GM10248 (cell line): ENCODE measurements around the gene MYLK.

Experiments
- CTCF ChIA-PET: fragments of 300-600 bp; sonication (Branson Sonifier 250); formaldehyde crosslinking; extraction: SDS; loops from one replicate; lab custom pipeline; 2021; ENCODE audit warnings: antibody characterized with exemption; lab: Yijun Ruan, JAX
- POLR2A ChIA-PET: fragments of 350-650 bp; sonication (Branson Sonifier 250); formaldehyde crosslinking; extraction: SDS; loops from one replicate; lab custom pipeline; 2020; ENCODE audit warnings: antibody characterized with exemption; lab: Yijun Ruan, JAX
- DNase-seq: peaks from one replicate; pipeline ENCODE4 v3.0.0; 2012; ENCODE audit errors: extremely low spot score
- TF ChIP-seq, protein P1 (sequence below): IDR thresholded peaks from 2 replicates; pipeline ENCODE4 v1.5.1; 2012; ENCODE audit warnings: mild to moderate bottlenecking, low read depth; ENCODE audit errors: extremely low read depth, missing control alignments, control extremely low read depth

The MYLK gene

GRCh38 chr3:123623346-123623880, 260.7 kb downstream of the MYLK start:
- TF ChIP-seq, protein P1, sequence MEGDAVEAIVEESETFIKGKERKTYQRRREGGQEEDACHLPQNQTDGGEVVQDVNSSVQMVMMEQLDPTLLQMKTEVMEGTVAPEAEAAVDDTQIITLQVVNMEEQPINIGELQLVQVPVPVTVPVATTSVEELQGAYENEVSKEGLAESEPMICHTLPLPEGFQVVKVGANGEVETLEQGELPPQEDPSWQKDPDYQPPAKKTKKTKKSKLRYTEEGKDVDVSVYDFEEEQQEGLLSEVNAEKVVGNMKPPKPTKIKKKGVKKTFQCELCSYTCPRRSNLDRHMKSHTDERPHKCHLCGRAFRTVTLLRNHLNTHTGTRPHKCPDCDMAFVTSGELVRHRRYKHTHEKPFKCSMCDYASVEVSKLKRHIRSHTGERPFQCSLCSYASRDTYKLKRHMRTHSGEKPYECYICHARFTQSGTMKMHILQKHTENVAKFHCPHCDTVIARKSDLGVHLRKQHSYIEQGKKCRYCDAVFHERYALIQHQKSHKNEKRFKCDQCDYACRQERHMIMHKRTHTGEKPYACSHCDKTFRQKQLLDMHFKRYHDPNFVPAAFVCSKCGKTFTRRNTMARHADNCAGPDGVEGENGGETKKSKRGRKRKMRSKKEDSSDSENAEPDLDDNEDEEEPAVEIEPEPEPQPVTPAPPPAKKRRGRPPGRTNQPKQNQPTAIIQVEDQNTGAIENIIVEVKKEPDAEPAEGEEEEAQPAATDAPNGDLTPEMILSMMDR: no peak
- CTCF ChIA-PET: interaction anchor here (1.9 kb wide), 1 partner anchor 18 kb away, joined by 14 read pairs; no protein-coding TSS in a partner anchor
- DNase-seq: no peak
- POLR2A ChIA-PET: no interaction called here

- POLR2A ChIA-PET: no interaction called here
- CTCF ChIA-PET: interaction anchor here (1.2 kb wide), 1 partner anchor 19 kb away, joined by 3 read pairs; no protein-coding TSS in a partner anchor
- DNase-seq: no peak
Observed at GRCh38 chr3:123622766-123623165, 261.4 kb downstream of the MYLK start.

GRCh38 chr3:123621850-123622189, 262.3 kb downstream of the MYLK start:
- CTCF ChIA-PET: interaction anchor here (1.2 to 1.4 kb wide), 2 partner anchors 9 to 20 kb away, joined by 3 to 4 read pairs; no protein-coding TSS in a partner anchor
- TF ChIP-seq, protein P1: no peak
- POLR2A ChIA-PET: no interaction called here
- DNase-seq: no peak

More at GRCh38 chr3:123622766-123623165, 261.4 kb downstream of the MYLK start:
- TF ChIP-seq, protein P1: no peak

GRCh38 chr3:123621186-123621849, 262.8 kb downstream of the MYLK start:
- CTCF ChIA-PET: interaction anchor here (1.4 kb wide), 1 partner anchor 9 kb away, joined by 4 read pairs; no protein-coding TSS in a partner anchor
- DNase-seq: no peak
- POLR2A ChIA-PET: no interaction called here
- TF ChIP-seq, protein P1: no peak

DNA sequence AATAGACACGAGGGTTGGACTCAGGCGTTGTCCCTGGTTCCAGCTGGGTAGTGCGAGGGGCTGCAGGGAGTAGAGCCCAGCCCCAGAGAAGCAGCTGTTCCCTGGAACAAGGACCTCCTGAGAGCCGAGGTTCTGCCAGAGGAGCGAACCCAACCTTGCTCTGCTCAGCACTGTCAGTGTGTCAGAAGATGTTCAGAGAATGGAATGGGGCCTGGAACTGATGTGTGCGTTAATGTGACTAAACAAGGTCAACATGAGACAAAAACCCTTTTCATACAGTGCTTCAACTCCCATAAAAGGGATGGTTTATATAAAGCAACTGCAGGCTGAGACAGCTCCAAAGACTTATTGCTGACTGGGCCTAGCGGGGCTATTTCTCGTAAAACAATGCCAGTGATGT, 263.8 kb downstream of the MYLK start:
- CTCF ChIA-PET: interaction anchor here (3.0 kb wide), 1 partner anchor 22 kb away, joined by 11 read pairs; no protein-coding TSS in a partner anchor
- DNase-seq: no peak
- POLR2A ChIA-PET: no interaction called here
- TF ChIP-seq, protein P1: no peak

- CTCF ChIA-PET: interaction anchor here (1.7 to 3.0 kb wide), 2 partner anchors 23 to 34 kb away, joined by 7 to 11 read pairs; no protein-coding TSS in a partner anchor
- TF ChIP-seq, protein P1: no peak
- DNase-seq: no peak
- POLR2A ChIA-PET: no interaction called here
Observed at GRCh38 chr3:123618768-123619484, 265.2 kb downstream of the MYLK start.
